ENCODE results near the gene EXD1.

The EXD1 gene

DNA sequence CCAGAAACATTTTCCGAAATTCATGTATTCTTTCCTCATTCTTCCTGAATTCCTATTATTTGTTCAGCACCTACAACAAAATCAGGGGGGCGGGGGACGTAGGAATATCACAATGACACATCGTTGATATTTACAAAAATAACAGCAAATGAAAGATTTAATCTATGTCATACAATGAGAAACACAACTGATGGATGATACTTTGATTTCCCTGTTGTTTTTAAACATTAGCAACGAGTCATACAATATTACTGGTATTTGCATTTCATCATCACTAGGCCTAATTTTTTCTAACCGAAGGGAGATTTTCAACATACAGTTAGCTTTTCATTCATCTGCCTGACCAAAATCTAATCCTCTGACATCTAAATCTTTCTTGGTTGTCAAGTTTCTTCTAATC, 69.2 kb downstream of the EXD1 start:
- TF ChIP-seq CTCF (IDR thresholded peaks at IDR 0.05; ENCODE audit: low read depth, low read length) = no peak
- no peak for DNase-seq (ENCODE audit: extremely low read depth, low read depth)

DNA sequence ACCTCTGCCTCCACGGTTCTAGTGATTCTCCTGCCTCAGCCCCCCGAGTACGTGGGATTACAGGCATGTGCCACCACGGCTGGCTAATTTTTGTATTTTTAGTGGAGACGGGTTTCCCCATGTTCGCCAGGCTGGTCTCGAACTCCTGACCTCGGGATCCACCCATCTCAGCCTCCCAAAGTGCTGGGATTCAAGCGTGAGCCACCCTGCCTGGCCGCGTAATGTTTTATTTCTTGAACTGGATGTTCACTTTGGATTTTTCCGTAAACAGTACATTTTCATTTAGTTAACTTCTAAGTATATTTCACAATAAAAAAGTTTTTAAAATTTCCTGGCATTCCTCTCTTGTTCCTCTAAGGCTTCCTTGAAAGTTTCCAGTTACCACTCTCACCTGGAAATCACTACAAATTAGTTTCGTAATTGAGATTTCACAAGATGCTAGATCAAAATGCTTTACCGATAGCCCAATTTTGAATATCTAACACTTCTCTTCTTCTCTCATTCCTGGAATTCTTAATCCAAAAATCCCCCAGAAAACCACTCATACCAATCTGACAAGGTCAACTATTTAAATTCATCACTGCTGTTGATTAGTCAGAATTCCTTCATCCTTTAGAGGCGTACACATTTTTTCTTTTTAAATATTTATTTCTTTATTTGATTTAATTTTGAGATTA, 69.8 kb downstream of the EXD1 start:
- DNase-seq (ENCODE audit: extremely low read depth, low read depth) = no peak
- no peak for TF ChIP-seq CTCF (IDR thresholded peaks at IDR 0.05; ENCODE audit: low read depth, low read length)

- DNase-seq (ENCODE audit: extremely low read depth, low read depth) = no peak
- no peak for TF ChIP-seq CTCF (IDR thresholded peaks at IDR 0.05; ENCODE audit: low read depth, low read length)
Observed at GRCh38 chr15:41154412-41154811, 76.1 kb downstream of the EXD1 start.

- TF ChIP-seq CTCF (IDR thresholded peaks at IDR 0.05; ENCODE audit: low read depth, low read length) = no peak
- DNase-seq (ENCODE audit: extremely low read depth, low read depth) = no peak
Observed at GRCh38 chr15:41153733-41154132, 76.8 kb downstream of the EXD1 start.

- DNase-seq (ENCODE audit: extremely low read depth, low read depth) = no peak
- no peak for TF ChIP-seq CTCF (IDR thresholded peaks at IDR 0.05; ENCODE audit: low read depth, low read length)
Observed at GRCh38 chr15:41151451-41152005, 79.0 kb downstream of the EXD1 start.

- TF ChIP-seq CTCF (IDR thresholded peaks at IDR 0.05; ENCODE audit: low read depth, low read length) = no peak
- no peak for DNase-seq (ENCODE audit: extremely low read depth, low read depth)
Observed at GRCh38 chr15:41150279-41150678, 80.3 kb downstream of the EXD1 start.

DNA sequence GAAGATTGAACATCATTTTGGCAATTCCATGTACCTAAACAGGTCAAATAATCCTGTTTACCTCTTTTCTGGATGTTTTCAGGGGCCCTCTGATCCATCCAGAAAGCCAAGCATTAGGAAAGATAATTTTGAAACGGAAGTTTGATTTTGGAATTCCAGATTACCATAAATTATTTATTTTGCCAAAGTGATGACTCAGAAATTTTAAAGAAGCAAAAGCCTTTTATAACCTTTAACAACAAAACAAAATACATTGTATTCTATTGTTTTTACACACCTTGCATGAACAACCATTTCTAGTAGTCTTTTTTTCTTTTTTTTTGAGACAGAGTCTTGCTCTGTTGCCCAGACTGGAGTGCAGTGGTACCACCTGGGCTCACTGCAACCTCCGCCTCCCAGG, 82.5 kb downstream of the EXD1 start:
- no peak for DNase-seq (ENCODE audit: extremely low read depth, low read depth)
- TF ChIP-seq CTCF (IDR thresholded peaks at IDR 0.05; ENCODE audit: low read depth, low read length) = no peak

All from AG09319 (cell line).